Measurements from ENCODE around the gene ITGB4.

GRCh38 chr17:75774471-75774990 is 53.3 kb downstream of the ITGB4 start:
- TF ChIP-seq CTCF (IDR thresholded peaks at IDR 0.05; ENCODE audit: insufficient read depth, low read depth, low read length) (no peak), EZH2 (IDR thresholded peaks at IDR 0.05; ENCODE audit: insufficient read depth, low read length) (no peak)
